H1 (cell line): ENCODE results near the gene MYO5A. TPM values are rescaled to one million over a fixed set of nuclear protein-coding genes. Genes with fewer than 3 reads are reported as not detected.

ENCODE experiments used
- CTCF ChIA-PET: fragments of 300-600 bp; sonication (Branson Sonifier 250); formaldehyde crosslinking; loops from one replicate; lab custom pipeline; 2021; ENCODE audit not compliant: partially characterized antibody; lab: Charles Lee
- POLR2A ChIA-PET: fragments of 300-600 bp; sonication (Branson Sonifier 250); formaldehyde crosslinking; loops from one replicate; lab custom pipeline; 2021; ENCODE audit warnings: inconsistent platforms; ENCODE audit not compliant: partially characterized antibody; lab: Charles Lee
- DNase-seq, 2 experiments: peaks; one replicate each; pipeline versions ENCODE4 v3.0.0 to v3.0.0-alpha.2; 2010 to 2022; ENCODE audit warnings: low spot score in 2 of 2, low read depth in 1 of 2, mixed read lengths in 1 of 2
- FAIRE-seq: peaks from 2 replicates; lab custom pipeline; 2011; peaks lifted over from hg19 to GRCh38; lab: Jason Lieb, UNC
- H2AFZ ChIP-seq: 2 replicates; pipeline ENCODE4 v1.8.1; 2012; ENCODE audit warnings: low read length, inconsistent platforms
- H2AK5ac ChIP-seq: 2 replicates; pipeline ENCODE4 v1.6.1; 2013; ENCODE audit warnings: low read depth, low read length
- H2BK120ac ChIP-seq: replicated peaks from 2 replicates; pipeline ENCODE3; 2013; ENCODE audit warnings: low read depth, low read length, inconsistent platforms
- H2BK12ac ChIP-seq: 2 replicates; pipeline ENCODE4 v1.6.1; 2013; ENCODE audit warnings: low read depth, low read length
- H2BK15ac ChIP-seq: 2 replicates; pipeline ENCODE4 v1.6.1; 2013; ENCODE audit warnings: low read length
- H2BK20ac ChIP-seq: 2 replicates; pipeline ENCODE4 v1.6.1; 2013; ENCODE audit warnings: low read length
- H2BK5ac ChIP-seq: 2 replicates; pipeline ENCODE4 v1.6.1; 2013; ENCODE audit warnings: low read depth, low read length
- H3K14ac ChIP-seq: 2 replicates; pipeline ENCODE4 v1.6.1; 2013; ENCODE audit warnings: inconsistent platforms; ENCODE audit not compliant: insufficient read length
- H3K18ac ChIP-seq: 2 replicates; pipeline ENCODE4 v1.6.1; 2013; ENCODE audit warnings: low read length; ENCODE audit errors: extremely low read depth
- H3K23ac ChIP-seq: 2 replicates; pipeline ENCODE4 v1.6.1; 2013; ENCODE audit warnings: inconsistent platforms; ENCODE audit not compliant: insufficient read length
- H3K23me2 ChIP-seq: 2 replicates; pipeline ENCODE4 v1.6.1; 2013; ENCODE audit warnings: low read depth, low read length
- H3K27ac ChIP-seq: 2 replicates; pipeline ENCODE4 v1.6.1; 2011; ENCODE audit warnings: low read depth, low read length, inconsistent platforms
- H3K27me3 ChIP-seq, 4 experiments: replicated peaks in 1 of 4; 1 replicate in 1 of 4; 2 replicates in 3 of 4; pipeline versions ENCODE4 v1.6.1 to v1.8.1; 2011 to 2013; ENCODE audit warnings: low read length in 3 of 4, mild to moderate bottlenecking in 3 of 4, inconsistent platforms in 2 of 4, mixed read lengths in 2 of 4, moderate library complexity in 1 of 4; ENCODE audit not compliant: control insufficient read depth in 3 of 4, insufficient read depth in 3 of 4; ENCODE audit errors: extremely low read depth in 1 of 4
- H3K36me3 ChIP-seq, 4 experiments: 2 replicates each; pipeline versions ENCODE4 v1.6.1 to v1.8.1; 2011 to 2013; ENCODE audit warnings: mild to moderate bottlenecking in 4 of 4, low read length in 3 of 4, moderate library complexity in 2 of 4, control low read depth in 1 of 4, inconsistent platforms in 1 of 4; ENCODE audit not compliant: insufficient read depth in 4 of 4, control insufficient read depth in 2 of 4
- H3K4ac ChIP-seq: replicated peaks from 2 replicates; pipeline ENCODE3; 2013; ENCODE audit warnings: low read length, low read depth, mixed read lengths, inconsistent platforms; ENCODE audit not compliant: insufficient read length
- H3K4me1 ChIP-seq, 4 experiments: replicated peaks in 1 of 4; 1 replicate in 1 of 4; 2 replicates in 3 of 4; pipeline versions ENCODE4 v1.6.1 to v1.8.1; 2011 to 2013; ENCODE audit warnings: low read length in 3 of 4, inconsistent platforms in 2 of 4, mixed read lengths in 1 of 4; ENCODE audit not compliant: insufficient read depth in 4 of 4, control insufficient read depth in 3 of 4
- H3K4me2 ChIP-seq, 2 experiments: 2 replicates each; pipeline versions ENCODE4 v1.6.1 to v1.8.1; 2011 to 2013; ENCODE audit warnings: low read depth in 2 of 2, low read length in 2 of 2, control low read depth in 1 of 2, inconsistent platforms in 1 of 2, mild to moderate bottlenecking in 1 of 2; ENCODE audit not compliant: insufficient read depth in 1 of 2
- H3K4me3 ChIP-seq, 4 experiments: fragments of 200-600, 300-600 bp in 1 of 4; sonication (generic), shearing (Covaris generic), sonication (Bioruptor Twin) in 1 of 4; 2 replicates each; pipeline versions ENCODE4 v1.5.1 to v1.8.1; 2011 to 2016; ENCODE audit warnings: low read length in 4 of 4, low read depth in 3 of 4, control low read depth in 2 of 4, inconsistent platforms in 2 of 4, mild to moderate bottlenecking in 2 of 4, mixed read lengths in 1 of 4, moderate library complexity in 1 of 4; ENCODE audit not compliant: insufficient read depth in 2 of 4; ENCODE audit errors: extremely low read depth in 1 of 4
- H3K56ac ChIP-seq: replicated peaks from 2 replicates; pipeline ENCODE3; 2013; ENCODE audit warnings: low read depth, mild to moderate bottlenecking, mixed read lengths, low read length, inconsistent platforms; ENCODE audit not compliant: insufficient read length
- H3K79me1 ChIP-seq: 2 replicates; pipeline ENCODE4 v1.6.1; 2013; ENCODE audit warnings: low read depth, low read length, control low read depth
- H3K79me2 ChIP-seq, 2 experiments: 2 replicates each; pipeline versions ENCODE4 v1.6.1 to v1.8.1; 2012 to 2013; ENCODE audit warnings: low read length in 2 of 2, mild to moderate bottlenecking in 2 of 2, inconsistent platforms in 1 of 2; ENCODE audit not compliant: insufficient read depth in 2 of 2, control insufficient read depth in 1 of 2
- H3K9ac ChIP-seq, 4 experiments: replicated peaks in 1 of 4; 1 replicate in 1 of 4; 2 replicates in 3 of 4; pipeline versions ENCODE4 v1.6.1 to v1.8.1; 2011 to 2013; ENCODE audit warnings: low read depth in 3 of 4, low read length in 3 of 4, control low read depth in 2 of 4, mild to moderate bottlenecking in 2 of 4, moderate library complexity in 2 of 4, inconsistent platforms in 1 of 4; ENCODE audit errors: extremely low read depth in 1 of 4
- H3K9me3 ChIP-seq, 2 experiments: 2 replicates each; pipeline versions ENCODE4 v1.6.1 to v1.8.1; 2012 to 2013; ENCODE audit warnings: mild to moderate bottlenecking in 2 of 2, moderate library complexity in 2 of 2, control low read depth in 1 of 2, inconsistent platforms in 1 of 2, low read depth in 1 of 2, low read length in 1 of 2, mixed read lengths in 1 of 2; ENCODE audit not compliant: insufficient read depth in 2 of 2
- H4K20me1 ChIP-seq, 2 experiments: replicated peaks in 1 of 2; 2 replicates each; pipeline versions ENCODE3 to v1.8.1; 2011 to 2013; ENCODE audit warnings: inconsistent platforms in 2 of 2, low read length in 2 of 2, mild to moderate bottlenecking in 1 of 2; ENCODE audit not compliant: insufficient read depth in 2 of 2, control insufficient read depth in 1 of 2
- H4K5ac ChIP-seq: 2 replicates; pipeline ENCODE4 v1.6.1; 2013; ENCODE audit warnings: low read length, low read depth, mixed read lengths, inconsistent platforms; ENCODE audit not compliant: insufficient read length
- H4K8ac ChIP-seq: 2 replicates; pipeline ENCODE4 v1.8.0; 2013; ENCODE audit warnings: mild to moderate bottlenecking, moderate library complexity, low read length, inconsistent platforms; ENCODE audit not compliant: insufficient read depth; ENCODE audit errors: extremely low read depth
- H4K91ac ChIP-seq: replicated peaks from 2 replicates; pipeline ENCODE3; 2013; ENCODE audit warnings: low read length, mixed read lengths, inconsistent platforms; ENCODE audit not compliant: insufficient read length
- CHD1 ChIP-seq: IDR thresholded peaks from 2 replicates; pipeline ENCODE4 v1.6.1; 2012; ENCODE audit warnings: low read depth, low read length, improper control_type of control experiment
- CHD2 ChIP-seq: IDR thresholded peaks from 2 replicates; pipeline ENCODE4 v1.6.1; 2012; ENCODE audit warnings: low read length, improper control_type of control experiment
- HDAC2 ChIP-seq, 2 experiments: fragments of 300-600 bp in 1 of 2; sonication (generic) in 1 of 2; IDR thresholded peaks; 2 replicates each; pipeline ENCODE4 v1.6.1; 2011 to 2012; ENCODE audit warnings: low read depth in 2 of 2, low read length in 2 of 2, mild to moderate bottlenecking in 2 of 2, moderate library complexity in 2 of 2, borderline replicate concordance in 1 of 2, inconsistent platforms in 1 of 2
- POLR2AphosphoS5 ChIP-seq: IDR thresholded peaks from 2 replicates; pipeline ENCODE4 v1.6.1; 2011; ENCODE audit warnings: low read depth, low read length
- RXRA ChIP-seq: IDR thresholded peaks from 2 replicates; pipeline ENCODE4 v1.6.1; 2011; ENCODE audit warnings: low read depth, mild to moderate bottlenecking, low read length, moderate library complexity; ENCODE audit not compliant: insufficient read depth
- TAF7 ChIP-seq: optimal IDR thresholded peaks from 2 replicates; pipeline ENCODE3; 2011; ENCODE audit warnings: low read depth, mild to moderate bottlenecking, inconsistent platforms, low read length, moderate library complexity, borderline replicate concordance
- WGBS, 2 experiments: shearing (Covaris generic) in 1 of 2; methylation state at CpG; one replicate each; pipeline versions ENCODE4 v1.1.6 to v1.1.7; 2013 to 2015; ENCODE audit warnings: low lambda C conversion rate in 2 of 2, mixed read lengths in 2 of 2, inconsistent platforms in 1 of 2, low coverage in 1 of 2, missing lambda C conversion rate in 1 of 2; ENCODE audit not compliant: insufficient replicate concordance in 2 of 2, insufficient coverage in 1 of 2, insufficient read length in 1 of 2; ENCODE audit errors: extremely low coverage in 1 of 2, missing lambda C conversion rate in 1 of 2; 5-methylcytosine and 5-hydroxymethylcytosine counted together
- polyA plus RNA-seq, 7 experiments: library from polyadenylated mRNA; depleted of rRNA in 3 of 7; stranded (reverse) in 5 of 7; unstranded in 2 of 7; fragments of >200 nt in 5 of 7; fragments of 200-250 nt in 2 of 7; gene quantifications; 1 replicate in 5 of 7; 2 replicates in 1 of 7; 4 replicates in 1 of 7; pipeline versions ENCODE4 v1.2.1 to v1.2.3, GENCODE V29; 2011 to 2013; ENCODE audit warnings: missing spikeins in 2 of 7, mixed read lengths in 2 of 7
- total RNA-seq: library from RNA; stranded (reverse); fragmentation: NEBNext Ultra II Directional; extraction: Animal tissue kit (Norgen Biotek cat#: 25700); gene quantifications from 2 replicates; pipeline ENCODE4 v1.2.1, GENCODE V29; 2021

The MYO5A gene
- total and polyA plus RNA-seq, 2 of the 8 experiments (the other 6 are each of a cell fraction or from before 2014, with no cell fraction given) = 11.4 to 24.7 TPM

DNA sequence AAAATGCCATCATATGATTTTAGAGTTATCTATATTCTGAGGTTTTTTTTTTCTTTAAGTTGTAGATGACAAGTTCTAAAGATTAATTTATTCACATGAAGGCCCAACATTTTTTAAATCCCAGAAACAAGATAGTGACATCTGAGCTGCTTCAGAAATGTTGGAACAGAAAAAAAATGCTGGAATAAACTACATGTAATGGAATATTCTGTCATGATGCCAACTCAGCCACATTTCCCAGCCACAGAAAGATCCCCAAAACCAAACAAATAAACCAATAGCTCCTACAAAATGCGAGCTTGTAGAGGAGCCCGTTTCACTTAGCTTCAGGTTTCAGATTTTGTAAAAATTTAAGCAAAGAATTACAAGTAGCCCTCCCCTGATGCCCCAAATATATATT lies 122.1 kb downstream of the MYO5A start:
- Histone ChIP-seq H2AK5ac (no peak overlapping the region), H4K91ac (no peak overlapping the region), H3K4ac (no peak overlapping the region), H3K4me2 (no peak overlapping the region), H3K27ac (no peak overlapping the region), H4K5ac (no peak overlapping the region), H2AFZ (no peak overlapping the region), H2BK12ac (no peak overlapping the region), H2BK15ac (no peak overlapping the region), H2BK5ac (no peak overlapping the region), H3K9me3 (no peaks in the 10 kb centered on the region), H3K27me3 (no peaks in the 10 kb centered on the region), H4K20me1 (no peaks in the 10 kb centered on the region), H3K14ac (no peak overlapping the region), H4K8ac (no peak overlapping the region), H3K4me3 (no peak overlapping the region), H3K23me2 (no peaks in the 10 kb centered on the region), H3K23ac (no peak overlapping the region), H3K36me3 (peaks cover 0 to 4% (median 1%) of the 10 kb centered on the region in 4 experiments; a peak in 2 of 8 replicates), H3K4me1 (no peaks in the 10 kb centered on the region), H3K18ac (no peak overlapping the region), H3K9ac (no peak overlapping the region), H3K79me2 (no peaks in the 10 kb centered on the region), H2BK120ac (no peak overlapping the region), H2BK20ac (no peak overlapping the region), H3K79me1 (no peaks in the 10 kb centered on the region), H3K56ac (no peak overlapping the region)
- DNase-seq (no peak), FAIRE-seq (no peak)
- POLR2A ChIA-PET = no interaction called here
- TF ChIP-seq RXRA = no peak
- TF ChIP-seq CHD1 = no peak
- no peak for TF ChIP-seq CHD2
- TF ChIP-seq POLR2AphosphoS5 = no peak
- TF ChIP-seq TAF7 = no peak
- no peak for TF ChIP-seq HDAC2 (IDR thresholded peaks at IDR 0.05; ENCODE audit: borderline replicate concordance in 1 of 2, low read depth in 2 of 2, low read length in 2 of 2)
- 90% methylated on average over 2 of the region's 2 CpGs; no CpG with 5 or more reads in 1 of the 2 experiments for WGBS, 2 experiments
- CTCF ChIA-PET = interaction anchor here (0.6 kb wide), 1 partner anchor 57 kb away, joined by 3 read pairs; no protein-coding TSS in a partner anchor
